Measurements from ENCODE around the gene PIK3AP1. TPM values are rescaled to one million over a fixed set of nuclear protein-coding genes. Genes with fewer than 3 reads are reported as not detected.

The PIK3AP1 gene
- total and polyA plus RNA-seq, 4 experiments from 2014 or later, result 1.1 to 2.6 (median 1.5) TPM

DNA sequence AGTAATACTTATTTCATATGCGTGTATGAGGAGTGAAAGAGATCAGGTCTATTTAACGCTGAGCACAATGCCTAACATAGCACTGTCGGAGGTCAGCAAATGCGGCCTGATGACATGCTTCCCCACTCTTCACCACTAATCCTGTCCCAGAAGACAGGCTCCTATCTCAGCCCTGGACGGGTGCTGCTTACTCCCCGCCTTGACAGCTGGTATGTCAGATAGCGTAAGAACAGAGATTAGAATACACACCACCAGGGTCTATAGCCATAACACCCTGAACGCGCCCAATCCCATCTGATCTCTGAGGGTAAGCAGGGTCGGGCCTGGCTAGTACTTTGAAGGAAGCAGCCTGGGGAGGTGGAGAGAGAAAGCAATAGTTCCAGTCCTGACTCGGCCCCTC, 101.2 kb downstream of the PIK3AP1 start:
- Mint-ChIP-seq H3K4me1 (no peaks in the 10 kb centered on the region), H3K4me3 (no peak overlapping the region), H3K9me3 (peaks cover 0 to 1% (median 0%) of the 10 kb centered on the region in 8 donors), H3K27ac (no peak overlapping the region), H3K27me3 (no peaks in the 10 kb centered on the region), H3K36me3 (no peaks in the 10 kb centered on the region)
- CTCF ChIA-PET (ENCODE audit: partially characterized antibody), result no interaction called here
- Histone ChIP-seq H3K36me3 (ENCODE audit: insufficient read depth, low read length) (no peaks in the 10 kb centered on the region), H3K27ac (ENCODE audit: low read depth, low read length) (no peak overlapping the region), H3K9me3 (ENCODE audit: control insufficient read depth in 1 of 2, low read length in 2 of 2) (no peaks in the 10 kb centered on the region), H3K4me3 (ENCODE audit: low read length in 2 of 2) (no peak overlapping the region), H3K27me3 (ENCODE audit: insufficient read depth, low read length) (no peaks in the 10 kb centered on the region), H3K4me1 (ENCODE audit: insufficient read depth, low read length) (no peaks in the 10 kb centered on the region)
- intact Hi-C loops (cut with micrococcal nuclease), result no loop called here
- DNase-seq, result no peak
- POLR2A ChIA-PET (ENCODE audit: partially characterized antibody), result no interaction called here

DNA sequence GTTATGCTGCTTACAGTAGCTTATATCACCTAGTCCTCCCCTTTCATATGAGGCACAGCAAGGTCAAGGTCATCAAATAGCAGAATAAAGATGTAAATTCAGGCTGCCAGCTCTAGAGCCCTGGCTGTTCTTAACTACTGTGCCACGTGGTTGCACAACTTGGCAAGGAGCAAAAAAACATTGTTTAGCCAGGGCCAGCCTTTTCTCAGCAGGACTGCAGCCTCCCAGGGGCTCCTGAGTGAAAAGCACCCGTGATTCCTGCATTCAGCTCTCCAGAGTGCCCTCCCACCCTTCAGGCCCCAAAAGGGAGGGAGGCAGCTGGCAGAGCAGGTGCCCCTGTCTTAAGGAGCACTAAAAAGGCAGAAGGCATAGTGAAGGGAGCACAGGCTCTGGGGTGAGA, 101.7 kb downstream of the PIK3AP1 start:
- no peaks in the 10 kb centered on the region for H3K4me1 Mint-ChIP-seq
- no peak overlapping the region for H3K4me3 ChIP-seq (ENCODE audit: low read length in 2 of 2)
- intact Hi-C loops (cut with micrococcal nuclease), result no loop called here
- no peak overlapping the region for H3K4me3 Mint-ChIP-seq
- POLR2A ChIA-PET (ENCODE audit: partially characterized antibody), result no interaction called here
- no peaks in the 10 kb centered on the region for H3K36me3 ChIP-seq (ENCODE audit: insufficient read depth, low read length)
- H3K4me1 ChIP-seq (ENCODE audit: insufficient read depth, low read length), result no peaks in the 10 kb centered on the region
- no peak for DNase-seq
- no peaks in the 10 kb centered on the region for H3K36me3 Mint-ChIP-seq
- CTCF ChIA-PET (ENCODE audit: partially characterized antibody), result no interaction called here
- H3K27ac ChIP-seq (ENCODE audit: low read depth, low read length), result no peak overlapping the region
- no peaks in the 10 kb centered on the region for H3K9me3 ChIP-seq (ENCODE audit: control insufficient read depth in 1 of 2, low read length in 2 of 2)
- no peaks in the 10 kb centered on the region for H3K27me3 ChIP-seq (ENCODE audit: insufficient read depth, low read length)
- H3K27ac Mint-ChIP-seq, result no peak overlapping the region
- H3K27me3 Mint-ChIP-seq, result no peaks in the 10 kb centered on the region
- peaks cover 0 to 1% (median 0%) of the 10 kb centered on the region in 8 donors for H3K9me3 Mint-ChIP-seq

- no peak for DNase-seq
- Histone ChIP-seq H3K4me1 (ENCODE audit: insufficient read depth, low read length) (no peaks in the 10 kb centered on the region), H3K27me3 (ENCODE audit: insufficient read depth, low read length) (no peaks in the 10 kb centered on the region), H3K9me3 (ENCODE audit: control insufficient read depth in 1 of 2, low read length in 2 of 2) (no peaks in the 10 kb centered on the region), H3K4me3 (ENCODE audit: low read length in 2 of 2) (no peak overlapping the region), H3K36me3 (ENCODE audit: insufficient read depth, low read length) (no peaks in the 10 kb centered on the region), H3K27ac (ENCODE audit: low read depth, low read length) (no peak overlapping the region)
- Mint-ChIP-seq H3K9me3 (peaks cover 0 to 1% (median 0%) of the 10 kb centered on the region in 8 donors), H3K27me3 (no peaks in the 10 kb centered on the region), H3K36me3 (no peaks in the 10 kb centered on the region), H3K4me1 (no peaks in the 10 kb centered on the region), H3K27ac (no peak overlapping the region), H3K4me3 (no peak overlapping the region)
- ChIA-PET CTCF (ENCODE audit: partially characterized antibody) (no interaction called here), POLR2A (ENCODE audit: partially characterized antibody) (no interaction called here)
- intact Hi-C loops (cut with micrococcal nuclease), result no loop called here
Measured at GRCh38 chr10:96616961-96617360, 103.4 kb downstream of the PIK3AP1 start.

GRCh38 chr10:96614515-96614914, 105.8 kb downstream of the PIK3AP1 start:
- H3K9me3 Mint-ChIP-seq, result peaks cover 0 to 1% (median 0%) of the 10 kb centered on the region in 8 donors
- Histone ChIP-seq H3K4me1 (ENCODE audit: insufficient read depth, low read length) (peaks cover 9% of the 10 kb centered on the region), H3K27ac (ENCODE audit: low read depth, low read length) (no peak overlapping the region), H3K27me3 (ENCODE audit: insufficient read depth, low read length) (no peaks in the 10 kb centered on the region), H3K9me3 (ENCODE audit: control insufficient read depth in 1 of 2, low read length in 2 of 2) (no peaks in the 10 kb centered on the region), H3K36me3 (ENCODE audit: insufficient read depth, low read length) (no peaks in the 10 kb centered on the region), H3K4me3 (ENCODE audit: low read length in 2 of 2) (no peak overlapping the region)
- no peak for DNase-seq
- CTCF ChIA-PET (ENCODE audit: partially characterized antibody), result no interaction called here
- H3K27ac Mint-ChIP-seq, result no peak overlapping the region
- no peaks in the 10 kb centered on the region for H3K36me3 Mint-ChIP-seq
- H3K4me1 Mint-ChIP-seq, result peaks cover 5 to 8% (median 6%) of the 10 kb centered on the region in 4 donors
- intact Hi-C loops (cut with micrococcal nuclease), result no loop called here
- H3K27me3 Mint-ChIP-seq, result no peaks in the 10 kb centered on the region
- POLR2A ChIA-PET (ENCODE audit: partially characterized antibody), result interaction anchor here (1.1 kb wide), 1 partner anchor 28 kb away, joined by 3 read pairs; the partner anchor contains the start of gene TM9SF3
- no peak overlapping the region for H3K4me3 Mint-ChIP-seq

- Mint-ChIP-seq H3K4me3 (no peak overlapping the region), H3K9me3 (no peaks in the 10 kb centered on the region), H3K27me3 (no peaks in the 10 kb centered on the region), H3K4me1 (peaks cover 5 to 8% (median 6%) of the 10 kb centered on the region in 4 donors), H3K36me3 (no peaks in the 10 kb centered on the region), H3K27ac (no peak overlapping the region)
- Histone ChIP-seq H3K27ac (ENCODE audit: low read depth, low read length) (no peak overlapping the region), H3K27me3 (ENCODE audit: insufficient read depth, low read length) (no peaks in the 10 kb centered on the region), H3K36me3 (ENCODE audit: insufficient read depth, low read length) (no peaks in the 10 kb centered on the region), H3K4me3 (ENCODE audit: low read length in 2 of 2) (no peak overlapping the region), H3K9me3 (ENCODE audit: control insufficient read depth in 1 of 2, low read length in 2 of 2) (no peaks in the 10 kb centered on the region), H3K4me1 (ENCODE audit: insufficient read depth, low read length) (peaks cover 9% of the 10 kb centered on the region)
- intact Hi-C loops (cut with micrococcal nuclease), result no loop called here
- DNase-seq, result no peak
- CTCF ChIA-PET (ENCODE audit: partially characterized antibody), result no interaction called here
- POLR2A ChIA-PET (ENCODE audit: partially characterized antibody), result interaction anchor here (1.1 kb wide), 1 partner anchor 27 kb away, joined by 3 read pairs; the partner anchor contains the start of gene TM9SF3
Measured at GRCh38 chr10:96613576-96613975, 106.7 kb downstream of the PIK3AP1 start.

DNA sequence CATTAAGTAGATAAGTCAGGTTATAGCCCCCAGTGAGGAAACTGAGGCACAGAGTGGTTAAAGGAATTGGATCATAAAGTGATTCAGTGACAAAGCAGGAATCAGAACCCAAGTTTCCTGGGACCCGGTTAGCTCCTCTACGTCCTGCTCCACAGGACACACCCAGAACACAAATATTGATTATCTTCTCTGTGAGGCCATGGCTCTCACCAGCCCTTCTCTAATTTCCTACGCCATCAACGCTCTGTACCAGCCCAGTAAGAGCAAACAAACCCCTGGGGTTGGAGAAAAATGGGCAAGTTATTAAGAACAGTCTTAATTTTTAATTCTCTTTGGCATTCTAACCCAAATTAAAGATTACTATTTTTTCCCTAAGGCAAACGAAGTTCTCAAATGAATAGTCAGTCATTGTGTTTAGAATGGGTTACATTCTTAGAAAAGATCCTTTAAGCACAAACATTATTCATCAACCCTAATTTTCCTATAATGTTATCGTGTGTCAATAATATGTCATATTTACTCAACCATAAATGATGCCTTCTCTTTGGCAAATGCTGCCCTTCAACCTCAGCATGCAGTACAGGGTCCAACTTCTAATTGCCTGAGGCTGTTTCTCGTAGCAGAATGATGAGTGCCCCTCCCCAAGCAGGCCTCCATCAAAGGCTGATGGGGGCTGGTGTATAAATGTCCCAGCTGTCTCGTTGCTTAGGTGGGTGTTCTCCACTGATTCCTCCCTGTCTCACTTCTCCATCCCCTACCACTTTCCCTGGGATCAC, 108.1 kb downstream of the PIK3AP1 start:
- intact Hi-C loops (cut with micrococcal nuclease), result no loop called here
- POLR2A ChIA-PET (ENCODE audit: partially characterized antibody), result no interaction called here
- H3K9me3 ChIP-seq (ENCODE audit: control insufficient read depth in 1 of 2, low read length in 2 of 2), result no peaks in the 10 kb centered on the region
- Mint-ChIP-seq H3K4me1 (peaks cover 5 to 8% (median 6%) of the 10 kb centered on the region in 4 donors), H3K27me3 (peaks cover 0 to 3% of the 10 kb centered on the region in 2 donors), H3K36me3 (no peaks in the 10 kb centered on the region), H3K4me3 (no peak overlapping the region), H3K9me3 (no peaks in the 10 kb centered on the region), H3K27ac (no peak overlapping the region)
- H3K4me3 ChIP-seq (ENCODE audit: low read length in 2 of 2), result no peak overlapping the region
- H3K4me1 ChIP-seq (ENCODE audit: insufficient read depth, low read length), result peaks cover 9% of the 10 kb centered on the region
- no peaks in the 10 kb centered on the region for H3K36me3 ChIP-seq (ENCODE audit: insufficient read depth, low read length)
- CTCF ChIA-PET (ENCODE audit: partially characterized antibody), result no interaction called here
- no peak overlapping the region for H3K27ac ChIP-seq (ENCODE audit: low read depth, low read length)
- H3K27me3 ChIP-seq (ENCODE audit: insufficient read depth, low read length), result no peaks in the 10 kb centered on the region
- DNase-seq, result no peak

DNA sequence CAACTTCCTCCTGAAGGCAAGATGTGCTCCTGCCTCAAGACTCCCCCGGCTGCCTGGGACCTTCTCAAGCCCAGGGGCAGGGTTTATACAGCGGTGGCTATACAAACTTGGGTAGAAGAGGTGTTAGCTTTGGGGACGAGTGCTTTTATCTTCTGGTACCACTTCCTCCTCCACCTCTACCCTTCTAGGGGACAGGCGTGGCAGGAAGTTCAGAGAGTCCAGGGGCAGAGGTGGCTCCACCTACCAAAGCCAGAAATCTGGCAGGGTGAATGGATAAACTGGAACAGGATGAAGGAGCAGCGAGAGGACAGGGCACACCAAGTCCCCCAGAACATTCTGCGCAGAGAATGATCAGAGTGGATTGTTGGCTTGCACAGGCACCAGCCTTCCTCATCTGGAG, 109.5 kb downstream of the PIK3AP1 start:
- no peak for DNase-seq
- peaks cover 1 to 3% of the 10 kb centered on the region in 2 donors for H3K27me3 Mint-ChIP-seq
- no peaks in the 10 kb centered on the region for H3K27me3 ChIP-seq (ENCODE audit: insufficient read depth, low read length)
- no peak overlapping the region for H3K27ac Mint-ChIP-seq
- intact Hi-C loops (cut with micrococcal nuclease), result no loop called here
- H3K36me3 ChIP-seq (ENCODE audit: insufficient read depth, low read length), result no peaks in the 10 kb centered on the region
- H3K4me3 ChIP-seq (ENCODE audit: low read length in 2 of 2), result no peak overlapping the region
- H3K4me3 Mint-ChIP-seq, result no peak overlapping the region
- no peak overlapping the region for H3K27ac ChIP-seq (ENCODE audit: low read depth, low read length)
- H3K9me3 Mint-ChIP-seq, result no peaks in the 10 kb centered on the region
- H3K9me3 ChIP-seq (ENCODE audit: control insufficient read depth in 1 of 2, low read length in 2 of 2), result no peaks in the 10 kb centered on the region
- ChIA-PET POLR2A (ENCODE audit: partially characterized antibody) (no interaction called here), CTCF (ENCODE audit: partially characterized antibody) (interaction anchor here (1.3 kb wide), 1 partner anchor 10 kb away, joined by 3 read pairs; no protein-coding TSS in a partner anchor)
- H3K4me1 Mint-ChIP-seq, result peaks cover 5 to 8% (median 6%) of the 10 kb centered on the region in 4 donors
- H3K4me1 ChIP-seq (ENCODE audit: insufficient read depth, low read length), result peaks cover 9% of the 10 kb centered on the region
- H3K36me3 Mint-ChIP-seq, result no peaks in the 10 kb centered on the region
